Thoracic aorta (tissue), 2 donors: ENCODE measurements around the gene MYOZ2. TPM values are rescaled to one million over a fixed set of nuclear protein-coding genes. Genes with fewer than 3 reads are reported as not detected.

Experiments
- ATAC-seq: fragments of 150-250 bp; one replicate; pipeline ENCODE4 v1.8.0; 2017; ENCODE audit warnings: low read depth; ENCODE audit not compliant: insufficient number of reproducible peaks, low FRiP score
- DNase-seq: peaks from one replicate; pipeline ENCODE4 v3.0.0-alpha.2; 2020; ENCODE audit warnings: low spot score
- H3K27ac ChIP-seq, 2 donors: fragments of 200-600 bp; sonication (generic); 1 replicate in 1 of 2; 2 replicates in 1 of 2; pipeline ENCODE4 v1.5.1; 2016; ENCODE audit warnings: mild to moderate bottlenecking in 2 of 2, moderate library complexity in 2 of 2
- H3K27me3 ChIP-seq: fragments of 200-600 bp; sonication (generic); replicated peaks from 2 replicates; pipeline ENCODE4 v1.6.0; 2016; ENCODE audit warnings: mild to moderate bottlenecking; ENCODE audit not compliant: insufficient read depth
- H3K36me3 ChIP-seq: fragments of 200-600 bp; sonication (generic); one replicate; pipeline ENCODE4 v1.5.1; 2016
- H3K4me1 ChIP-seq, 2 donors: fragments of 200-600 bp; sonication (generic); 1 replicate in 1 of 2; 2 replicates in 1 of 2; pipeline versions ENCODE4 v1.5.1 to v1.6.0; 2016; ENCODE audit warnings: low read depth in 2 of 2, mild to moderate bottlenecking in 1 of 2; ENCODE audit not compliant: control insufficient read depth in 1 of 2
- H3K4me3 ChIP-seq: fragments of 200-600 bp; sonication (generic); 2 replicates; pipeline ENCODE4 v1.5.1; 2016; ENCODE audit warnings: mild to moderate bottlenecking
- H3K9me3 ChIP-seq: fragments of 200-600 bp; sonication (generic); 2 replicates; pipeline ENCODE4 v1.5.1; 2016
- total RNA-seq, 2 donors: library from RNA; depleted of rRNA; stranded (reverse); fragments of >200 nt; gene quantifications; one replicate each; pipeline versions ENCODE4 v1.1.0 to v1.2.3, GENCODE V29; 2016
- TF ChIP-seq, protein P1 (sequence below): fragments of 200-600 bp; sonication (generic); IDR thresholded peaks from one replicate; pipeline ENCODE4 v1.5.1; 2019; ENCODE audit warnings: antibody characterized with exemption

Gene MYOZ2
- total RNA-seq, 2 donors from 2014 or later, result 11.0 to 11.5 TPM

DNA sequence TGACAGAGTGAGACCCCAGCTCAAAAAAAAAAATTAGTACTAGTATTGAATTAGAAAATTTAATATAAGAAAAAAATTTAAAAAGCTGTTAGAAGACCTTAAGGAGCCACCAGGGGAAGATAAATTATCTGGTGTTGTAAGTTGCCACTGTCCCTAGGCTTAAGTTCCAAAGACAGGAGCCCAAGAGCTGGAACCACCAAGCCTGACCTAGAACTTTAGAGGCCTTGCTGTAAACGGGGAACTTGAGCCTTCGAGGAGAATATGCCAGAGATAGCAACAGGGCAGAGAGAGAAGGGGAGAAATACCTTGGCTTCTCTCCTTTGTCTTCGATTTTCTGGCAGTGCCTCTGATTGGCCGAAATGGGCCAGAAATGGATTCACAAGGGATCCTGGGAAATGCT, 85.8 kb downstream of the MYOZ2 start:
- H3K4me3 ChIP-seq, result no peak overlapping the region
- no peaks in the 10 kb centered on the region for H3K27me3 ChIP-seq
- peaks cover 30 to 34% of the 10 kb centered on the region in 2 donors for H3K4me1 ChIP-seq
- no peak overlapping the region for H3K27ac ChIP-seq
- DNase-seq (no peak), ATAC-seq (no peak)
- H3K9me3 ChIP-seq, result no peaks in the 10 kb centered on the region
- H3K36me3 ChIP-seq, result peaks cover 21% of the 10 kb centered on the region
- TF ChIP-seq, protein P1, sequence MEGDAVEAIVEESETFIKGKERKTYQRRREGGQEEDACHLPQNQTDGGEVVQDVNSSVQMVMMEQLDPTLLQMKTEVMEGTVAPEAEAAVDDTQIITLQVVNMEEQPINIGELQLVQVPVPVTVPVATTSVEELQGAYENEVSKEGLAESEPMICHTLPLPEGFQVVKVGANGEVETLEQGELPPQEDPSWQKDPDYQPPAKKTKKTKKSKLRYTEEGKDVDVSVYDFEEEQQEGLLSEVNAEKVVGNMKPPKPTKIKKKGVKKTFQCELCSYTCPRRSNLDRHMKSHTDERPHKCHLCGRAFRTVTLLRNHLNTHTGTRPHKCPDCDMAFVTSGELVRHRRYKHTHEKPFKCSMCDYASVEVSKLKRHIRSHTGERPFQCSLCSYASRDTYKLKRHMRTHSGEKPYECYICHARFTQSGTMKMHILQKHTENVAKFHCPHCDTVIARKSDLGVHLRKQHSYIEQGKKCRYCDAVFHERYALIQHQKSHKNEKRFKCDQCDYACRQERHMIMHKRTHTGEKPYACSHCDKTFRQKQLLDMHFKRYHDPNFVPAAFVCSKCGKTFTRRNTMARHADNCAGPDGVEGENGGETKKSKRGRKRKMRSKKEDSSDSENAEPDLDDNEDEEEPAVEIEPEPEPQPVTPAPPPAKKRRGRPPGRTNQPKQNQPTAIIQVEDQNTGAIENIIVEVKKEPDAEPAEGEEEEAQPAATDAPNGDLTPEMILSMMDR, result no peak

DNA sequence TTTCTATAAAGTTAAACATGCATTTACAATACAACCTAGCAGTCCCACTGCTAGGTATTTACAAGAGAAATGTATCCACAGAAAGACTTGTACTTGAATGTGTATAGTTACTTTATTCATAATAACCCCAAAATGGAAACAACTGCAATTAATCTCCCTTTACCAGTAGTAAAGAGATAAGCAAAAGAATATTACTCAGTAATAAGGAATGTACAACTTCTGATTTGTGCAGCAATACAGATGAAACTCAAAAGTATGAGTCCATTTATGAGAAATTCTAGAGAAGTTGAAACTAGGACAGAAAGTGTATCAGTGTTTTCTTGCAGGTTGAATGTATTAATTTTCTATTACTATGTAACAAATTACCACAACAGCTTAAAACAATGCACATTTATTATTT, 92.1 kb downstream of the MYOZ2 start:
- TF ChIP-seq, protein P1, result no peak
- H3K36me3 ChIP-seq, result peaks cover 9% of the 10 kb centered on the region
- ATAC-seq, result peak; percentile 68
- DNase-seq, result no peak
- H3K27me3 ChIP-seq, result no peaks in the 10 kb centered on the region
- no peak overlapping the region for H3K4me3 ChIP-seq
- H3K4me1 ChIP-seq, result peaks cover 11 to 19% of the 10 kb centered on the region in 2 donors
- H3K27ac ChIP-seq, result peak overlapping the region in 1 of 2 donors; percentile 20
- H3K9me3 ChIP-seq, result no peaks in the 10 kb centered on the region

GRCh38 chr4:119228406-119228805, 92.8 kb downstream of the MYOZ2 start:
- H3K4me3 ChIP-seq, result no peak overlapping the region
- H3K36me3 ChIP-seq, result peaks cover 9% of the 10 kb centered on the region
- no peaks in the 10 kb centered on the region for H3K27me3 ChIP-seq
- peaks cover 13 to 26% of the 10 kb centered on the region in 2 donors for H3K4me1 ChIP-seq
- no peaks in the 10 kb centered on the region for H3K9me3 ChIP-seq
- TF ChIP-seq, protein P1, result no peak
- no peak overlapping the region for H3K27ac ChIP-seq
- DNase-seq, result no peak
- ATAC-seq, result no peak

GRCh38 chr4:119229908-119230687, 94.5 kb downstream of the MYOZ2 start:
- Histone ChIP-seq H3K27me3 (no peaks in the 10 kb centered on the region), H3K9me3 (no peaks in the 10 kb centered on the region), H3K4me3 (no peak overlapping the region), H3K27ac (no peak overlapping the region), H3K4me1 (peaks cover 21 to 36% of the 10 kb centered on the region in 2 donors), H3K36me3 (peaks cover 8% of the 10 kb centered on the region)
- TF ChIP-seq, protein P1, result no peak
- DNase-seq (no peak), ATAC-seq (no peak)

DNA sequence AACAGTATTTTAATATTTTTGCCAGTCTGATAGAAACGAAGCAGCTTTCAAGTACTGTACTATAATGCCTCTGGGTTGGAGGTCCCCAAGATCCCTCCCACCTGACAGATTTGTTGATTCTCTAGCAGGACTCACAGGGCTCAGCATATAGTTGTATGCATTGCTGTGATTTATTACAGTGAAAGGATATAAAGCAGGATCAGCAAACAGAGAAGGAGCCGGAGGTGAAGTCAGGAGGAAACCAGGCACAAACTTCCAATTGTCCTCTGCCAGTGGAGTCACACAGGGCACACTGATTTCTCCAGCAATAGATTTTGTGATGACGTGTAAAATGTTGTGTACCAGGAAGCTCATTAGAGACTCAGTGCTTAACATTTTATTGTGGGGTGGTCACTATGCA, 95.9 kb downstream of the MYOZ2 start:
- TF ChIP-seq, protein P1, result no peak
- peaks cover 14% of the 10 kb centered on the region for H3K36me3 ChIP-seq
- no peaks in the 10 kb centered on the region for H3K9me3 ChIP-seq
- H3K27ac ChIP-seq, result no peak overlapping the region
- no peak for ATAC-seq
- no peaks in the 10 kb centered on the region for H3K27me3 ChIP-seq
- H3K4me1 ChIP-seq, result peaks cover 21 to 36% of the 10 kb centered on the region in 2 donors
- H3K4me3 ChIP-seq, result no peak overlapping the region
- no peak for DNase-seq
